HPDE6-E6E7 (cell line): Measurements from ENCODE around the gene NAT8L.

Experiments used
- DNase-seq: peaks from one replicate; pipeline ENCODE4 v3.0.0; 2011; ENCODE audit warnings: missing footprints; ENCODE audit errors: extremely low spot score

Gene NAT8L

DNA sequence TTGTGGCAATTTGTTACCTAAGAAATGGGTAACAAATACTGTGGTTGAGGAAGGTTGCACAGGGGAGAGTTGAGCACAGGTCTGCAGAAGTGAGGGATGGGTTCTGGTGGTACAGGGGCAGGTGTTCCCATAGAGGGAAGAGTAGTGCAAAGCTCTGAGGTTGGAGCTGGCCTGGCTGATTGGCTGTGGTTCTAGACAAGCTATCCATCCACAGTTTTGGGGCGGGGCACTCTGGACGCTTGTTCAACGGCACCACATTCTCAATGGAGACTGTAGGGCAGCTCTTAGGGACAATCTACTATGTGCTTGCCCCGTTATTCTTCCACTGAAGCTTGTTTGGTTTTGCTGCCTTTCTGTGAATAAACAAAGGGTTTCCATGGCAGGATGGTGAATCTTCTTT is 35.4 kb downstream of the NAT8L start:
- DNase-seq, result no peak

DNA sequence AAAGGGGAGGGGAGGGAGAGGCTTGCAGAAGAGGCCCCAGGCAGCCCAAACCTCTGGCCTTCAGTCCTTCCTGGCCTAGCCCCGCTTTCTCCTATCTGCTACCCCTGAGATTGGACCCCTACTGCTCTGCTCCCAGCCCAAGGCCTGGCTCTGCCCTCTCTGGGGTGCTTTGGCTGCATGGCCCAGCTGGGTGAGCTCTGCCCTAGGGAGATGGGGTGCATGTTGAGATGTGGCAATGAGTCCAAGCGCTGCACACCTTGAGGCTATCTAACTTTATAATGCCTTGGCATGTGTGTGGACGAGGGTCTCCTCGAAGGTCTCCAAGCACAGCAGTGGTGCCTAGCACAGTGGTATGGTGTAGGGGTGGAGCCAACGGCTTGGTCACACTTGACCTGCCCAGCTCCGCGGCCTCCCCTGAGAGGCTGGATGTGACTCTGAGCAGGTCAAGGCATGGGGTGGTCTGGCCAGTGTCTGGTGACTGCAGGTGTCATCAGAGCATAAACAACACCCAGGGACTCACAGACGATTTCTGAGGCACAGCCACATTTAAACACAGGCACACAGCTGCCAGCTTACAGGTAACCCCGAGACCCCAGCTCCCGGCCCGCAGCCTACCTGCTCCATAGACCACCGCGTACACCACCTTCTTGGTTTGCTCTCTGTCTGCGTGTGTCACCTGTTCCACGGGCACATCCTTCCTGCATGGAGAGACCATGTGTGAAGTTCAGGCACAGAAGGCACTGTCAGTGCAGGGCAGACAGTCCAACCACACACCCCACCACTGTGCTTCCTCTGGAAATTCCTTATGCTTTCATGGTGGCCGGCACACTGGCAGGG is 36.3 kb downstream of the NAT8L start:
- no peak for DNase-seq

DNA sequence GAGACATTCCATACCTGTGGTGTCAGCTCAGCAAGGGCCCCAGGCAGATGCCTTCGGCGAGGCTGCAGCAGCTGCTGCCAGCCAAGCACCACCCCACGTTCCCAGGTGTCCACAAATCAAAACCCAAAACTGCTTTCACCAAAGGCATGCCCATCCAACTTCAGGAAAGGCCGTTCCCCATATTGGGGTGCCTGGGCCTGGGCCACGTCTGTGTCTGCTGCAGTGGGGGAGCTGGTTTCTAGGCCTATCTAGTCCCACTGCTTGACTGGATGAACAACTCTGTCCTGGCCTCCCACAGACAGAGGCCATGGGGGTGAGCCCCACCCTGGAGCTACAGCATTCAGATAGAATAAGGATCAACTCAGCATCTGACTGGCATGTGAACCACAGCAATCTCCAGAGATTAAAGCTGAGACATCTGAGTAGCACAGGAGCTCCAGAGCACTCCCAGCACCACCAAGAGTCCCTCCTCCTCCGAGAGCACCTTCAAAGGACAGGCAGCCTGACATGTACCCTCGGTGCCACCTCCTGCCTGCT is 37.0 kb downstream of the NAT8L start:
- DNase-seq, result no peak

DNA sequence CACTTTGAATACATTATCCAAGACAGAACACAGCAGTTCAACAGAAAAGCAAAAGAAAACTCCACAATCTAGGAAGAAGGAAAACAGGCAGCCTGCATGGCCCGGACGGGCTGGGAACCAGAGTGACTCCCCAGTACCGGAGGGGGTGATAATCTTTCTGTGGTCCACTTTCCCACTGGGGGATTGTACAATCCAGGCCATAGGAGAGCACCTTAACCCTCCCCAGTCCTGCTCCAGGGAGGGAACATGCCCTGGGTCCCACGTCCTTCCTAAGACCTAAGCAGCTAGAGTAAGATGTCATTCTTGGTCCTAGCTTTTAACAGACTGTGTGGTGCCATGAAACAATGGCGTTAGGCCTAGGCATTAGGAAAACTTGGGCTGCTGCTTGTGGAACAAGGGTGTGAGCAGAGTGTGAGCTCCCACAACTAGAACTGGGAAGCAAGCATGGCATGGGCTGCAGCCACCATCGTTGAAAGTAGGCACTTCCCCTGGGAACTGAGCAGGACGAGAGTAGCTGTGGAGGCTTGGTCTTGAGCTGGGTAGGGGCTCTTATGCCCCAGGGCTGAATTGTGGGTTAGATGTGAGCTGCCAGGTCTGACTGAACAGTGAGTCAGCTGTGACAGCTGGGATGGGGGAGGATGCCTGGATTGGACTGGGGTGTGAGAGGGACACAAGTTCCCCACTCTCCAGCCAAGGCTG is 42.4 kb downstream of the NAT8L start:
- peak; percentile 43 for DNase-seq

DNA sequence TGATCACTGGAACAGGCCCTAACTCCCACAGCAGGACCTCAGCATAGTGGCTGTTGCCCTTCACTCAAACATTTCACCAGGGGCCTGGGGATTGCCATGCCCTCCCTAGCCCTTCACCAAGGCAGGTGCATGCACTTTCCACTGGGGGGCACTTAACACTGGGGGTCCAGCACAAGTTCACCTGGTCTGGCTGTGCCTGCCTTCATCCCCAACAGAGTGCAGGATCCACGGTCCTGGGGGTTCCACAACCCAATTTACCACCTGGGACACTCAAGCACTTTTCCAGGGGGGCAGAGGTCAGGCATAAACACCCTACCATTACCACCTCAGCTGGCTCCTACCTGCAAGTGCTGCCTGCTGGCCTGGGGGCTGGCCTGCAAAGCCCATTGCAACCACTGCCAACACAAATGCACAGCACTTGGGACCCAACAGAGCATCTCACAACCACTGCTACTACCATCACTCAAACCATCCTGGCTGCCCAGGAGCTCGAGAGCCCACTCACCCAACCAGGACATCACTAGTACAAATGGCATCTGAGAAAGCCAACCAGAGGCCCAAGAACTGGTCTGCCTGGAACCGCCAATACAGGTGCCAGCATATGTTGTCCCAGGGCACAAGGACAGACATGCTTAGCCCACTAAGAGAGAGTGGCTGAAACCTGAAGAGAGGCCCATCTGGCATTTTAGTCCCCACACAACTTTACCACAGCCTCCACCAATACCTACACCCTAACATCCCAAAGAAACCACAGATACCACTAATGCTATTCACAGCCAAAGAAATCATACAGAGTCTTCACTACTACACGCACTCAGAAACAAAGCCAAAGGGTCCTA is 43.1 kb downstream of the NAT8L start:
- DNase-seq, result no peak

DNA sequence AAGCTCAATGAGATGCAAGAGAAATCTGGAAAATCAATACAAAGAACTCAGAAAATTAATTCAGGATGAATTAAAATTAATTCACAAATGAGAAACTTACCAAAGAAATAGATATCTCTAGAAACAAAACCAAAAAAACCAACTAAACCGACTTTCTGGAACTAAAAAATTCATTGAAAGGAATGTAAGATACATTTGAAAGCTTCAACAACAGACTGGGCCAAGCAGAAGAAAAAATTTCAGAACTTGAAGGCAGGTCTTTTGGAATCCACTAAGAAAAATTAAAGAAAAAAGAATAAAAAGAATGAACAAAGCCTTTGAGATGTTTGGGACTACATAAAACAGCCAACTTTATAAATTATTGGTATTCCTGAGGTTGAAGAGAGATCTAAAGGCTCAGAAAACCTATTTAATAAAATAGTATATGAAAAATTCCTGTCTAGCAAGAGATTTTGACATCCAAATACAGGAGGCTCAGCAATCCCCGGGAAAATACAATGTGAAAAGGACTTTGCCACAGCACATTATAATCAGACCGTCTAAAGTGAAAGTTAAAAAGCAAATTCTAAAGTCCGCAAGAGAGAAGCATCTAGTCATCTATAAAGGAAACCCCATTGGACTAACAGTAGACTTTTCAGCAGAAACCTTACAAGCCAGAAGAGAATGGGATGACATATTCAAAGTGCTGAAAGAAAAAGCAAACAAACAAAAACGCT is 44.2 kb downstream of the NAT8L start:
- no peak for DNase-seq

DNA sequence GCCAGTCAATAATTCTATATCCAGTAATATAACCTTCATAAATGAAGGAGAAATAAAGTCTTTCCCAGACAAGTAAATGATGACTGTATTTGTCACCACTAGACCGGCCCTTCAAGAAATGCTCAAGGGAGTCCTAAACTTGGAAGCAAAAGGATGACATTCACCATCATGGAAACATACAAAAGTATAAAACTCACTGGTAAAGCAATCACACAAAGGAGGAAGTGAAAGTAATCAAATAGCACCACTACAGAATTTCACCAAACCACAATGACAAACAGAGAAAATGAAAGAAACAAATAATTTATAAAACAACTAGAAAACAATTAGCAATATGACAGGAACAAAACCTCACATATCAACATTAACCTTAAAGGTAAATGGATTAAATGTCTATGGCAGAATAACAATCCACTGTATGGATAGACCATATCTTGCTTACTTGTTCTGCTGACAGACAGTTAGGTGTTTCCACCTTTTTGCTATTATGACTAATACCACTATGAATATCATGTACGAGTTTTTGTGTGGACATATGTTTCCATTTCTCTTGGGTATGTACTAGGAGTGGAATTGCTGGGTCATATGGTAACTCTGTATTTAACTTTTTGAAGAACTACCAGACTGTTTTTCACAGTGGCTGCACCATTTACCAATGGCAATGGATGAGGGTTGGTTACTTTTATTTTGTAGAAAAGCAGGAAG is 44.9 kb downstream of the NAT8L start:
- DNase-seq, result no peak

DNA sequence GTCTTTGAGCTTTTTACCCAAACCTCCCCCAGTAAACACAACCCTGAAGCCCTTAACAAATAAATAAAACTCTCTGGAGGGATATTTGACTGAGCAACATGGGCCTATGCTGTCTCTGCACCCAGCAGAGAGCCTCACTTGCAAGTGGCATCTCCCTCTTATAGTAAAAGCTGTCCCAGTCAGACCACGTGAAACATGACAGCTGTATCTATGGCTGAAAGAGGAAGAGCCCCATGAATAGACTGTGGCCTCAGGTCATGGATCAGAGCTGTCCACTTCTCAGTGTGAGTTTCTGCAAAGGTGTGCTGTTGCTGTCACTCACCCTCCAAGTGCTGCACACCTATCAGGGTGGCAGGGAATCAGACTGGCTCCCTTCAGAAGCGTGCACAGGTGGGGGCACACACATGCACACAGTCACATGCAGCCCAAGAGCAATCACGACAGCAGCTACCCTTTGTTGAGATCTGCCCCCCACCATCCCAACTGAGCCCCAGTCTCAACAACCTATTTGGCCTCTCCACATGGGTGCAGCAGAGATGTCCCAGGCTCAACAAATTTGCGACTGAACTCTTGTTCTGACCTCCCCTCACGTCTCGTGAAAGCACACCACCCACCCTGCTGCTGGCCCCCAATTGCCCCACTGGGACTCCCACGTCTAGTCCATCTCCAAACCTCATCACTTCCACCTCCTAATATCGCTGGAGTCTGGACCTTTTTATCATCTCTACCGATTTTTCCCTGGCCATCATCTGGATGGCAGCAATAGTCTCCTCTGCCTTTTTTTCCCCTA is 45.6 kb downstream of the NAT8L start:
- no peak for DNase-seq

DNA sequence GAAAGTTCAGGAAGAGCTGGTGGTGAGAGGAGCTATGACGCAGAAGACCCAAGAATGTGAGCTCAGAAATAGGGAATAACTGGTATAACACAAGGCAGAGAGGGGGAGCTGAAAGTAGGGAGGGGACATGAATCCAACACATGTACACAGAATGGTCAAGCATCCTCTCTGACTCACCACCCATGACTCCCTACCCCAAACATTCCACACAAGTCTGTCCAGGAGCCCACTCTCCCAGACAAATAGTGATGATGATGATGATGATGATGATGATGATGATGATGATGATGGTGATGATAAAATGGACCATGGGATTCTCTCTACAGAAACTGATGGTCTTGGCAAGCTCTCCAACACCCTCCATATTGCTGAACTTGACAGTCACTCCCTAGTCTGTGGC is 46.4 kb downstream of the NAT8L start:
- DNase-seq, result no peak

DNA sequence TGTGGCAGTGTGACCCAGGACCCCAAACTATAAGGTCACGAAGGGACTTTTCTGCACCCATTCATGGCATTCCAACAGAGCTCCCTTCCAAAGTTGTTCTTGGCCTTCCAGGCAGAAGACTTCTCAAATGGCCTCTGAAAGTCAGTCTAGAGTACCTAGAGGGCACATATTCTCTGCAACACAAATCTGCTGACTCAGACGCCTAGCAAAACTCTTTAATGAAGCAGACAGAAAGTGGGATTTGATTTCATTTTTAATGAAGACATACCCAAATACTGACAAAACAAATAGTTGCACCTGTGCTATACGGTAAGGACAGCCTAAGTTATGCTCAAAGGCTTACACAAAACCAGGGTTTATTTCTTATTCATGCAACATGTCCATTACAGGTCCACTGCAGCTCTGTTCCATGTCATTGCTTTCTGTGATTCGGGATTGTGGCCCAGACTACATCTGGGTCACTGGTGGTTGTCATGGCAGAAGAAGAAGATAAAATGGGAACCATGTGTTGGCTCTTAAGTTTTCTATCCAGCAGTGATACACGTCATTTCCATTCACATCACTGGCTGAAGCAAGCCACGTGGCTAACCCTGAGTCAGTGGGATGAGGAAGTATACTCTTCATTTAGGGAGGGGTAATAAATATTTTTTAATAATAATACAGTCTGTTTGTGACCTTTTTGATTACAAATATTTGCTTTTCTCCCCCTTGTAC is 57.7 kb downstream of the NAT8L start:
- no peak for DNase-seq
